ENCODE measurements around the gene MACIR. TPM values are rescaled to one million over a fixed set of nuclear protein-coding genes. Genes with fewer than 3 reads are reported as not detected.
"Not testable (repeated sequence)": the region's sequence is repeated elsewhere in the genome, so short reads cannot be mapped to it uniquely, and the experiment has no call there.

Gene MACIR
- total and polyA plus RNA-seq, 10 of the 15 experiments (the other 5 are each of a cell fraction or from before 2014, with no cell fraction given), result 2.1 to 16.1 (median 10.8) TPM

- H2AFZ ChIP-seq (ENCODE audit: control insufficient read depth, low read depth, low read length), result no peak overlapping the region
- ChIA-PET POLR2A (no interaction called here), SMC1A (ENCODE audit: uncharacterized antibody, unreplicated experiment) (interaction anchor here (1.5 kb wide), 1 partner anchor 135 kb away, joined by 3 read pairs; no protein-coding TSS in a partner anchor), RAD21 (ENCODE audit: unreplicated experiment) (no interaction called here), CTCF (no interaction called here)
- in situ Hi-C loops (cut with MboI), result no loop called here
- no peak overlapping the region for H3K9ac ChIP-seq (ENCODE audit: control insufficient read depth, insufficient read depth, low read length)
- no peaks in the 10 kb centered on the region for H3K36me3 ChIP-seq (ENCODE audit: control insufficient read depth in 2 of 2, insufficient read depth in 2 of 2, low read length in 1 of 2)
- DNase-seq (ENCODE audit: low read depth, low spot score), result no peak
- no peaks in the 10 kb centered on the region for H3K9me3 ChIP-seq (replicated peaks; ENCODE audit: control insufficient read depth, insufficient read depth, low read length)
- H3K27me3 ChIP-seq (replicated peaks in 1 of 2; ENCODE audit: control insufficient read depth in 2 of 2, insufficient read depth in 2 of 2, low read length in 1 of 2), result no peaks in the 10 kb centered on the region
- intact Hi-C loops (cut with micrococcal nuclease; ENCODE audit: unreplicated experiment), result no loop called here
- ATAC-seq, result no peak
- no peak for FAIRE-seq
- H4K20me1 ChIP-seq (ENCODE audit: control insufficient read depth, insufficient read depth), result no peaks in the 10 kb centered on the region
- 95% methylated on average over 5 of the region's 5 CpGs for WGBS (ENCODE audit: insufficient coverage, insufficient replicate concordance, low lambda C conversion rate, missing lambda C conversion rate)
- no peak overlapping the region for H3K4me2 ChIP-seq (ENCODE audit: control insufficient read depth, insufficient read depth)
- no peak overlapping the region for H3K27ac ChIP-seq (ENCODE audit: control insufficient read depth, insufficient read depth)
- H3K79me2 ChIP-seq (ENCODE audit: control insufficient read depth, insufficient read depth, low read length), result no peaks in the 10 kb centered on the region
- no TSS peak for BruUV-seq (replicated peaks)
- TF ChIP-seq NR2F1 (conservative IDR thresholded peaks at IDR 0.05) (no peak), MTA3 (IDR thresholded peaks at IDR 0.05; ENCODE audit: borderline replicate concordance, low read length) (no peak)
- no peak overlapping the region for H3K4me3 ChIP-seq
- no peaks in the 10 kb centered on the region for H3K4me1 ChIP-seq (ENCODE audit: control insufficient read depth, insufficient read depth, low read length)
Measured at GRCh38 chr5:103218164-103218563, 40.4 kb upstream of the MACIR start.

GRCh38 chr5:103219074-103219473 is 39.5 kb upstream of the MACIR start:
- FAIRE-seq; H3K4me3 ChIP-seq; intact Hi-C loops (cut with micrococcal nuclease; ENCODE audit: unreplicated experiment); DNase-seq (ENCODE audit: low read depth, low spot score); CTCF ChIA-PET; H3K4me1 ChIP-seq (ENCODE audit: control insufficient read depth, insufficient read depth, low read length); in situ Hi-C loops (cut with MboI); H2AFZ ChIP-seq (ENCODE audit: control insufficient read depth, low read depth, low read length); H3K27me3 ChIP-seq (replicated peaks in 1 of 2; ENCODE audit: control insufficient read depth in 2 of 2, insufficient read depth in 2 of 2, low read length in 1 of 2); H3K36me3 ChIP-seq (ENCODE audit: control insufficient read depth in 2 of 2, insufficient read depth in 2 of 2, low read length in 1 of 2); H3K9ac ChIP-seq (ENCODE audit: control insufficient read depth, insufficient read depth, low read length); BruUV-seq (replicated peaks); H4K20me1 ChIP-seq (ENCODE audit: control insufficient read depth, insufficient read depth); H3K4me2 ChIP-seq (ENCODE audit: control insufficient read depth, insufficient read depth); POLR2A ChIA-PET; H3K9me3 ChIP-seq (replicated peaks; ENCODE audit: control insufficient read depth, insufficient read depth, low read length); H3K79me2 ChIP-seq (ENCODE audit: control insufficient read depth, insufficient read depth, low read length); RAD21 ChIA-PET (ENCODE audit: unreplicated experiment); H3K27ac ChIP-seq (ENCODE audit: control insufficient read depth, insufficient read depth); SMC1A ChIA-PET (ENCODE audit: uncharacterized antibody, unreplicated experiment); ATAC-seq: not testable (repeated sequence)
- WGBS (ENCODE audit: insufficient coverage, insufficient replicate concordance, low lambda C conversion rate, missing lambda C conversion rate), result 89% methylated on average over 2 of the region's 2 CpGs
